ENCODE results near the gene VASP.

VASP gene

DNA sequence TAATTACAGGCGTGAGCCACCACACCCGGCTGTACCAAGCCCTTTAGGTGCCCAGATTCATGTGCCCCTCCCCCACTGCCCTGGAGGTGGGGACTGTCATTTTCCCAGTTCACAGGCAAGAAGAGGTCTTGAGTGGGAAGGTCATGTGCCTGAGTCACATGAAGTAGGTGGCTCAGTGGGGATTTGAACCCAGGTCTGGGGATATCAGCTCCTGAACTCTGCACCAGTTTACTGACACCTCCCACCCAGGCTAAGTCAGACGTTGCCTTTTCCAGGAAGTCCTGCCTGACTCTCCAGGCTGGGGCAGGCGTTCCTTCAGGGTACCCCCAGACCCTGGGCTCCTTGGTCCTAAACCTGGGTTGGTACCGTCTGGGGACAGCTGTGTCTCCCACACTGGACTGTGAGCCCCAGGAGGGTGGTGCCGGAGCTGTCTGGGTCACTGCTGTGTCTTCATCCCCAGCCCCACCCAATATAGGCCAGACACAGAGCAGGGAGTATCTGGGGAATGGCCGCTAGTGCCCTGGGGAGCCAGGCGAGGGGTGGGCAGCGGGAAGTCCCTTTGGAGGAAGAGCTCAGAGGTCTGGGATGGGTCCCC is 8.6 kb downstream of the VASP start:
- DNase-seq (ENCODE audit: low spot score) = no peak

DNA sequence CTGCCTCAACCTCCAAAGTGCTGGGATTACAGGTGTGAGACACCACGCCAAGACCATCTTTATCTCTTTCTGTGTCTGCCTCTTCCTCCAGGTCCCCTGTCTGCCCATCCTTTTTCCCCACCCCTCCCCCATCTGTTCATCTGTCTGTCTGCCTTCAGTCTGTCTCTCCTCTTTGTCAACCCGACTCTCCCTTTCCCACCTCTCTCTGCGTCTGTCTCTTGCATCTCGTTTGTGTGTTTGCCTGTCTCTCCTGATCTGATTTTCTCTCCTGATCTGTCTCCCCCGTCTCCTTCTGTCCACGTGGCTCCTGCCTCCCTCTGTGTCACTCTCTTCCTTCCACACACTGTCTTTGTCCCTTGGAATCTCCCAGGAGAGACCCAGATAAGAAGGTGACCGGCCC is 10.0 kb downstream of the VASP start:
- DNase-seq (ENCODE audit: low spot score) = no peak

GRCh38 chr19:45517641-45518468 is 10.6 kb downstream of the VASP start:
- no peak for DNase-seq (ENCODE audit: low spot score)

DNA sequence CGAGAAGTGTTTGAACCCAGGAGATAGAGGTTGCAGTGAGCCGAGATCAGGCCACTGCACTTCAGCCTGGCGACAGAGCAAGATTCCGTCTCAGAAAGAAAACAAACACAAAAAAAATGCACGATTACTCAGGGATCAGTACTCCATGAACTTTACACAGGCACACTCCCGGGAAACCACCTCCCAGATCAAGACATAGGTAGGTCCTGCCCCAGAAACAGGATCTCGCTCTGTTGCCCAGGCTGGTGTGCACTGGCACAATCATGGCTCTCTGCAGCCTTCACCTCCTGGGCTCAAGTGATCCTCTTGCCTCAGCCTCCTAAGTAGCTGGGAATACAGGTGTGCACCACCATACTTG is 11.2 kb downstream of the VASP start:
- DNase-seq (ENCODE audit: low spot score) = no peak

GRCh38 chr19:45522010-45522941 is 15.0 kb downstream of the VASP start:
- no peak for DNase-seq (ENCODE audit: low spot score)

DNA sequence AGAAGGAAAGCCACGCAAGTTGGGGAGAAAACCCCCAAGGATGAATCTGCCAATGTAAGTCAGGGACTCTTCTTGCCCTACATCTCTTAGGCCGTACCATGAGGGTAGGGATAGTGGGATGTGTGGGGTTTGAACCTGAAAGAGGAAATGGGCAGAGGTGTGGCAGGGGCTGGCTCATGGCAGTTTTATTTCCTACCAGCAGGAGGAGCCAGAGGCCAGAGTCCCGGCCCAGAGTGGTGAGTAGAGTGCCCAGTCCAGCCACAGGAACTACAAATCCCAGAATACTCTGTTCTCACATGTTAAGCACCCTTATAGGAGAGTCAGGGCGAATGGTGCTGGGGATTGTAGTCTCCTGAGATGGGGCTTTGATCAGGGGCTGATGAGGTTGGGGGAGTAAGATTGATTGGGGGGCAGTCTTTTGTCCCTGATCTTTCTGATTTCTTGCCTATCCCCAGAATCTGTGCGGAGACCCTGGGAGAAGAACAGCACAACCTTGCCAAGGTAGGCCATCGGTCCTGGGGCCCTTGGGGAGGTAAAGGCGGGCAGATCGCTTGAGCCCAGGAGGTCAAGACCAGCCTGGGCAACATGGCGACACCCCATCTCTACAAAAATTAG is 16.5 kb downstream of the VASP start:
- DNase-seq (ENCODE audit: low spot score) = peak; percentile 64

- DNase-seq (ENCODE audit: low spot score) = no peak
Observed at GRCh38 chr19:45524575-45525129, 17.4 kb downstream of the VASP start.

- DNase-seq (ENCODE audit: low spot score) = no peak
Observed at GRCh38 chr19:45526143-45526542, 18.9 kb downstream of the VASP start.

- no peak for DNase-seq (ENCODE audit: low spot score)
Observed at GRCh38 chr19:45526971-45527370, 19.7 kb downstream of the VASP start.

GRCh38 chr19:45527731-45528130 is 20.5 kb downstream of the VASP start:
- DNase-seq (ENCODE audit: low spot score) = no peak

DNA sequence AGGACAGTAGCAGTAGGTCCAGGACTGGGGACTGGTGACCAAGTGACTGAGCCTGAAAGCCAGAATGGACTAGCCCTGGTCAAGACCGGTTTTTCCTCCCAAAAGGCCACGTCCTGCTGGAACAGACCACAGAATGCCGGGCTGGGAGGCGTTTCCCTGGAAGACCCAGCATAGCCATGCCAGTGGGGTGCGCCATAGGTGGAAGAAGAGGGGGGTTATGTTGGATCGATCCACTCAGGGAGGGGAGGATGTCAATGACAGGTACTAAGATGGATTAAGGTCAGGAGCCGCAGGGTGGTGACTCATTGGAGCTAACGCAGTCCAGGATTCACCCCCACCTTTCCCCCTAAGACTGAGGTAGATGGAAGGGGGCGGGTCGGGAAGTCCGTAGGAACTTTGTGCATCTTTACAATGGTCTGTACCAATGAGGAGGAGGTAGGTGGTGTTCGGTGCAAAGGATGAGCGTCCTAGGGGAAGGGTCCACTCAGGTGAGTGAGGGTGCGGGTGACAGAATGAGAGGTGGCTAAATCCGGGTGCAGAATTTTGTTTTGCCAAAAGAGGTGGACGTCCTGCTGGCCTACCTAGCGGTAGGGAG is 21.0 kb downstream of the VASP start:
- DNase-seq (ENCODE audit: low spot score) = no peak

DNA sequence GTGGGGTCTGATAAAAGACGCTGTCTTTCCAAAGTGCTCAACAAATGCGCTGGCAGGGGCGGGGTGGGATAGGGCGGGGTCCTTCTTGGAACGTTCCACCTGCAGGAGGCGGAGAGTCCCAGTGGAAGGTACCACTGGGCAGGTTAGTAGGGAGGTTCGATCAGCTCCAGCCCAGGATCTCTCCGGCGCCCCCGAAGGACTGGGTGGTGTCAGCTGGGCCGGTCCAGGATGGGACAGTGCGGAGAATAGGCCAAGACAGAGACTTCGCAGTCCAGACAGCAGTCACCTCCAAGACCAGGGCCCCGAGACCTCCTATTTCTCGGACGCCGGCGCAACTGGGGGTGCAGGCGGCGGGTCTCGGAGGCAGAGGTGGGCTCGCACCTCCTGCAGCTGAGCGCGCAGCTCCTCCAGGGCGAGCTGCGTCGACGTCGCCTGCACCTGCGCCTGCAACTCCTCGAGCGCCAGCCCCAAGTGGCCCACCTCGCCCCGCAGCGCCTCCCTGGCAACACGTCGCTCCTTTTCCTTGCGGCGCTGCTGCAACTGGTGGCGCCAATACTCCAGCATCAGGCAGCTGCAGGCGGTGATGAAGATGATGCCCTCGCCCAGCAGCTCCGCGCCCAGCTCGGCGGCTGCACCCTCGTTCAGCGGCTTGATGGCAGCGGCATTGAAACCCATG is 21.6 kb downstream of the VASP start:
- DNase-seq (ENCODE audit: low spot score) = no peak

DNA sequence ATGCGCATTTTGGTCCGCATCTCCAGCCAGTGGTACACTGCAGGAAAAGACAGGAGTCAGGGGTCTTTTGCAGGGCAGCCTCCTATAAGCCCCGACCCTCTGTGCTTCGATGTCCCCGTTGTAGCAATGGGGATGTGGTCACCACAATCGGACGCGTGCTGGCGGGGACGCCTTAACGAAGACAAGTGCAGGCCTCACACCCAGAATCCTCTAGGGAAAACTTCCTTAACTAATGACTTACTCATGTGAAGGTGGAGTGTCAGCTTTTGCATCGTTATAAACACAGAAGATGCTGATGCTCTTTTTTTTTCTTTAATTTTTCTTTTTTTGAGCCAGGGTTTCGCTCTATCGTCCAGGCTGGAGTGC is 22.1 kb downstream of the VASP start:
- no peak for DNase-seq (ENCODE audit: low spot score)

- no peak for DNase-seq (ENCODE audit: low spot score)
Observed at GRCh38 chr19:45531349-45531748, 24.1 kb downstream of the VASP start.

DNA sequence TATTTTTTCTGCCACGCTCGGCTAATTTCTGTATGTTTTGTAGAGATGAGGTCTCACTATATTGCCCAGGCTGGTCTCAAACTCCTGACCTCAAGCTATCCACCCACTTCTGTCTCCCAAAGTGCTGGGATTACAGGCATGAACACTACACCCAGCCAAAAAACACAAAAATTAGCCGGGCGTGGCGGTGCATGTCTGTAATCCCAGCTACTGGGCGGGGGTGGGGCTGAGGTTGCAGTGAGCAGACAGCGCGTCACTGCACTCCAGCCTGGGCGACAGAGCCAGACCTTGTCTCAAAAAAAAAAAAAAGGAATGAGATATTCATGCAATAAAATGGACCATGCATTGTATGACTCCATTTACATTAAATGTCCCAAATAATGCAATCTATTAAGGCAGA is 32.2 kb downstream of the VASP start:
- DNase-seq (ENCODE audit: low spot score) = no peak

DNA sequence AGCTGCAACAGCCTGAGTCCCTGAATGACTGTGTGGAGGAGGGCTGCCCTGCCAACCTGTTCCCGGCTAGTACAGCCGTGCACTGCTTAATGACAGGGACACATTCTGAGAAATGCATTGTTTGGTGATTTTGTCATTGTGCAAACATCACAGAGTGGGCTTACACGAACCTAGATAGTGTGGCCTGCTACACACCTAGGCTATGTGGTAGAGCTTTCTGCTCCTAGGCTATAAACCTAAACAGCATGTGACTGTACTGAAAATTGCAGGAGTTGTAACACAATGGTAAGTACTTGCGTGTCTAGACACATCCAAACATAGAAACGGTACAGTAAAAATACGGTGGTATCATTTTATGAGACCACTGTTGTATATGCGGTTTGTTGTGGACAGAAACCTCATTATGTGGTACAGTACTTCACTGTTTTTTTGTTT is 35.0 kb downstream of the VASP start:
- DNase-seq (ENCODE audit: low spot score) = peak; percentile 49

DNA sequence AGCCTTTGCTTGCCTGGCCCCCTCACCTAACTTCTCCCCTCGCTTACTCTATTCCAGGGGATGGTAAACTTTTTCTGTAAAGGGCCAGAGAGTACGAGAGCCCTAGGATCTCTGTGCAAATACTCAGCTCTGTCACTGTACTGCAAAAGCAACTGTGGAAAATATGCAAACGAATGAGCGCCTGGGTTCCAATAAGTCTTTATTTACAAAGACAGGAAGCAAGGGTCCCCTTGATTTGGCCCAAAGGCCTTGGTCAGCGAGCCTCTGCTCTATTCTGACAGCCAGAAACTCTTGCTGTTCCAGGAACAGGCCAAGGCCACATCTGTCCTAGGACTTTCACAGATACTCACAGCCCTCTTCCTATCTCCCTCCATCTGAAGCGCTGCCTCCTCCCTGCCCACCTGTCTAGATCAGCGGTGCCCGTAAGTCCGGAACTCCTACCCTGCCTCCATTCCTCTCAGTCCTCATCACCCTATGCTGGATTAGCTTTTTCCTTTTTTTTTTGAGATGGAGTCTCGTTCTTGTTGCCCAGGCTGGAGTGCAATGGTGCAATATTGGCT is 40.0 kb downstream of the VASP start:
- no peak for DNase-seq (ENCODE audit: low spot score)

GRCh38 chr19:45547965-45548609 is 40.8 kb downstream of the VASP start:
- DNase-seq (ENCODE audit: low spot score) = peak; percentile 97

GRCh38 chr19:45553464-45553863 is 46.2 kb downstream of the VASP start:
- no peak for DNase-seq (ENCODE audit: low spot score)

DNA sequence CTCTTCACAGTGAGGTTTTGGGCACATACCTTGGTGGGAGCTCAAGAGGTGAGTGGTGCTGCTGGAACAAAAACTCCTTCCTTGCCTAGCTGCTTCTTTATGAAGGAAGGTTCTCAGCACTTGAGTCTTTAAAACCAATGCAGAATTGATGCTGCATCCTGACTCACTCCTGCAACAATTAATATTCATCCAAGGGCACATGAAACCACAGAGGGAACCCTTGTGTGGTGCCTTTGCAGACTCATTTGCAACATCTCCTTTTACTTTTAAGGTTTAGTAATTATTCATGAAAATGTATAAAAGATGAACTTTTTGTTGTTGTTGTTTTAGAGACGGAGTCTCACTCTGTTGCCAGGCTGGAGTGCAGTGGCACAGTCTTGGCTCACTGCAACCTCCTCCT is 47.2 kb downstream of the VASP start:
- DNase-seq (ENCODE audit: low spot score) = no peak

Measured in LoVo (cell line).